ENCODE data around the gene NDUFV1.
"Not testable (repeated sequence)": the region's sequence is repeated elsewhere in the genome, so short reads cannot be mapped to it uniquely, and the experiment has no call there.

Gene NDUFV1

GRCh38 chr11:67606492-67607295 lies at the start of gene NDUFV1:
TSS of gene NDUFV1 (plus strand) at chr11:67606936. CDS start at chr11:67607005, 69 bp downstream.
- Histone ChIP-seq H3K36me3 (ENCODE audit: control insufficient read depth in 2 of 2, insufficient read depth in 2 of 2, low read length in 2 of 2) (peaks cover 13 to 22% of the 10 kb centered on the region in 2 donors), H3K9ac (ENCODE audit: low read length in 2 of 2) (peak within 1 kb of the TSS; percentile 94 to 99), H3K4me3 (ENCODE audit: low read length in 2 of 2) (peak within 1 kb of the TSS; percentile 94 to 97), H3K9me3 (ENCODE audit: control insufficient read depth in 2 of 2, low read length in 2 of 2) (no peaks in the 10 kb centered on the region), H3K4me1 (ENCODE audit: control insufficient read depth, insufficient read depth, low read length) (peaks cover 15% of the 10 kb centered on the region), H3K27me3 (ENCODE audit: control insufficient read depth in 1 of 2, insufficient read depth in 2 of 2, low read length in 2 of 2) (no peaks in the 10 kb centered on the region), H3K27ac (ENCODE audit: low read length) (peak within 1 kb of the TSS; percentile 69)

GRCh38 chr11:67558084-67558772 lies 48.5 kb upstream of the NDUFV1 start:
- no peak overlapping the region for H3K4me3 ChIP-seq (ENCODE audit: low read length in 2 of 2)
- H3K4me1 ChIP-seq (ENCODE audit: control insufficient read depth, insufficient read depth, low read length): no peaks in the 10 kb centered on the region
- H3K36me3 ChIP-seq (ENCODE audit: control insufficient read depth in 2 of 2, insufficient read depth in 2 of 2, low read length in 2 of 2): no peaks in the 10 kb centered on the region
- no peak overlapping the region for H3K9ac ChIP-seq (ENCODE audit: low read length in 2 of 2)
- H3K9me3 ChIP-seq (ENCODE audit: control insufficient read depth in 2 of 2, low read length in 2 of 2): no peaks in the 10 kb centered on the region
- H3K27me3 ChIP-seq (ENCODE audit: control insufficient read depth in 1 of 2, insufficient read depth in 2 of 2, low read length in 2 of 2): peaks cover 0 to 8% of the 10 kb centered on the region in 2 donors
- no peak overlapping the region for H3K27ac ChIP-seq (ENCODE audit: low read length)

DNA sequence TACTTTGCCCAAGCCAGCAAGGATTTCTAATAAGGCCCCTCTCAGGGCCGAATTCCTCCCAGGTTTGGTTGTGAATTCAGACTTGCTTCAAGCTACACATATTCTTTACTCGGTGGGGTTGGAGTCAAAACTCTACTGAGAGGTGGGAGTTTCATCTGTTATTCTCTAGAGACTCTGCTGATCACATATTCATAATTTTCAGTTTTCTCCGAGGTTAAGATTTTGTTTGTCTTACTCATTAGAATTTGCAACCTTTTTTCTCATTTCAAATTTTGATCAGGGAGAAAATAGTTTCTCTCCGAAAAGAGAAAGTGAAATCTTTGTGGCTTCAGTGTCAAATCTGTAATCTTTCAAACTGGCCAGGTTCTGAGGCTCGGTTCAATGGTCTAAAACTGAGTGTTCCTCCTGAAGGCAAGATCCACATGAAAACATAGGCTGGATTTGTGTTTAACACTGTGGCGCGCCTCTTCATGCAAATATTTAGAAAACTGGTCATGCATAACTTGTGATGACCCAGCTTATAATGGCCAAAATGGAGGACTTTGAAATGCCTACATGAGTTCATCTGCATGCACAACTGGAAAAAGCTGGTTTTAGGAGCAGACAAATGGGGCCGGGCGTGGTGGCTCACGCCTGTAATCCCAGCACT lies 44.6 kb upstream of the NDUFV1 start:
- Histone ChIP-seq H3K9ac (ENCODE audit: low read length in 2 of 2) (no peak overlapping the region), H3K4me3 (ENCODE audit: low read length in 2 of 2) (no peak overlapping the region), H3K27ac (ENCODE audit: low read length) (no peak overlapping the region), H3K4me1 (ENCODE audit: control insufficient read depth, insufficient read depth, low read length) (no peaks in the 10 kb centered on the region), H3K9me3 (ENCODE audit: control insufficient read depth in 2 of 2, low read length in 2 of 2) (no peaks in the 10 kb centered on the region), H3K36me3 (ENCODE audit: control insufficient read depth in 2 of 2, insufficient read depth in 2 of 2, low read length in 2 of 2) (no peaks in the 10 kb centered on the region), H3K27me3 (ENCODE audit: control insufficient read depth in 1 of 2, insufficient read depth in 2 of 2, low read length in 2 of 2) (peaks cover 0 to 8% of the 10 kb centered on the region in 2 donors)

- Histone ChIP-seq H3K27ac (ENCODE audit: low read length) (no peak overlapping the region), H3K4me1 (ENCODE audit: control insufficient read depth, insufficient read depth, low read length) (no peaks in the 10 kb centered on the region), H3K36me3 (ENCODE audit: control insufficient read depth in 2 of 2, insufficient read depth in 2 of 2, low read length in 2 of 2) (no peaks in the 10 kb centered on the region), H3K9ac (ENCODE audit: low read length in 2 of 2) (no peak overlapping the region), H3K9me3 (ENCODE audit: control insufficient read depth in 2 of 2, low read length in 2 of 2) (no peaks in the 10 kb centered on the region), H3K4me3 (ENCODE audit: low read length in 2 of 2) (no peak overlapping the region), H3K27me3 (ENCODE audit: control insufficient read depth in 1 of 2, insufficient read depth in 2 of 2, low read length in 2 of 2) (peaks cover 0 to 7% of the 10 kb centered on the region in 2 donors)
Measured at GRCh38 chr11:67562963-67563704, 43.6 kb upstream of the NDUFV1 start.

GRCh38 chr11:67563705-67564114 lies 43.0 kb upstream of the NDUFV1 start:
- H3K27ac ChIP-seq (ENCODE audit: low read length); H3K4me3 ChIP-seq (ENCODE audit: low read length in 2 of 2); H3K9me3 ChIP-seq (ENCODE audit: control insufficient read depth in 2 of 2, low read length in 2 of 2); H3K27me3 ChIP-seq (ENCODE audit: control insufficient read depth in 1 of 2, insufficient read depth in 2 of 2, low read length in 2 of 2); H3K9ac ChIP-seq (ENCODE audit: low read length in 2 of 2); H3K4me1 ChIP-seq (ENCODE audit: control insufficient read depth, insufficient read depth, low read length); H3K36me3 ChIP-seq (ENCODE audit: control insufficient read depth in 2 of 2, insufficient read depth in 2 of 2, low read length in 2 of 2): not testable (repeated sequence)

DNA sequence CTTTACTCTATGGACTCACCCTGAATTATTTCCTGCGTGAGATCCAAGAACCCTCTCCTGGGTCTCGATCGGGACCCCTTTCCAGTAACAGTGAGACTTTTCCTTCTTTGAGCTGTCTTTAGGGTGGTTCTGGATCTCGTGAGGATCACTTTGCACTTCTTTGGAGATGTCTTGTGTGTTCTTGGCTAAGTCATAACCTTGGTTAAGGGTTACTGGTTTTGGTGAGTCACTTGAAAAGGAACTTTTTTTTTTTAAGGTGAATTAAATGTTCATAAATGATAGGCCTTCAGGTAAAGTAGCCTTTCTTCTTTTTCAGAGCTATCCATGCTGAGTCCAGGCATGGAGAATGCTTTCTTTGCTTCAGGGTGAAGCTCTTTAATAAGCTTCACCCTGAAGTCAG lies 42.5 kb upstream of the NDUFV1 start:
- H3K9ac ChIP-seq (ENCODE audit: low read length in 2 of 2): no peak overlapping the region
- no peak overlapping the region for H3K4me3 ChIP-seq (ENCODE audit: low read length in 2 of 2)
- H3K4me1 ChIP-seq (ENCODE audit: control insufficient read depth, insufficient read depth, low read length): no peaks in the 10 kb centered on the region
- H3K27ac ChIP-seq (ENCODE audit: low read length): no peak overlapping the region
- H3K36me3 ChIP-seq (ENCODE audit: control insufficient read depth in 2 of 2, insufficient read depth in 2 of 2, low read length in 2 of 2): no peaks in the 10 kb centered on the region
- H3K27me3 ChIP-seq (ENCODE audit: control insufficient read depth in 1 of 2, insufficient read depth in 2 of 2, low read length in 2 of 2): peaks cover 0 to 2% of the 10 kb centered on the region in 2 donors
- H3K9me3 ChIP-seq (ENCODE audit: control insufficient read depth in 2 of 2, low read length in 2 of 2): no peaks in the 10 kb centered on the region

GRCh38 chr11:67571443-67571842 lies 35.3 kb upstream of the NDUFV1 start:
- H3K27me3 ChIP-seq (ENCODE audit: control insufficient read depth in 1 of 2, insufficient read depth in 2 of 2, low read length in 2 of 2): peaks cover 3 to 4% of the 10 kb centered on the region in 2 donors
- no peak overlapping the region for H3K4me3 ChIP-seq (ENCODE audit: low read length in 2 of 2)
- H3K36me3 ChIP-seq (ENCODE audit: control insufficient read depth in 2 of 2, insufficient read depth in 2 of 2, low read length in 2 of 2): no peaks in the 10 kb centered on the region
- no peaks in the 10 kb centered on the region for H3K4me1 ChIP-seq (ENCODE audit: control insufficient read depth, insufficient read depth, low read length)
- H3K27ac ChIP-seq (ENCODE audit: low read length): no peak overlapping the region
- no peak overlapping the region for H3K9ac ChIP-seq (ENCODE audit: low read length in 2 of 2)
- H3K9me3 ChIP-seq (ENCODE audit: control insufficient read depth in 2 of 2, low read length in 2 of 2): no peaks in the 10 kb centered on the region

DNA sequence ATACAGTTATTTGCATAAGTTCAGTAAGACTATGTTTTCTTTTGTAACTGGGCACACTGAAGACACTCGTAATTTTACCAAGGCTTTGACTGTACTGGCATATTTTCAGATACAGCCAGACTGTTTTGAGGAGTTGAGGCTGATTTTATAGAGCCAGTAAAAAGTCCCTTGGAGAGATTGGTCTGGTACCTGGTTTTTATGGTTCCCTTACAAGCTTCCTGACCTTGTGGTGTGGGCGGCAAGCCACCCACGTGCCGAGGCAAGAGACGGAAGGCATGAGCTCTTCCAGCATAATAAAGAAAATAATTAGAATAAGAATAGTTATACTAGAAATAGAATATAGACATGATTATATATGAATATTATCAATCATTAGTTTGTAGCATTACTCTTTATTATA lies 34.4 kb upstream of the NDUFV1 start:
- Histone ChIP-seq H3K4me1 (ENCODE audit: control insufficient read depth, insufficient read depth, low read length) (no peaks in the 10 kb centered on the region), H3K27me3 (ENCODE audit: control insufficient read depth in 1 of 2, insufficient read depth in 2 of 2, low read length in 2 of 2) (peaks cover 6 to 9% of the 10 kb centered on the region in 2 donors), H3K9ac (ENCODE audit: low read length in 2 of 2) (no peak overlapping the region), H3K27ac (ENCODE audit: low read length) (no peak overlapping the region), H3K4me3 (ENCODE audit: low read length in 2 of 2) (no peak overlapping the region), H3K9me3 (ENCODE audit: control insufficient read depth in 2 of 2, low read length in 2 of 2) (no peaks in the 10 kb centered on the region), H3K36me3 (ENCODE audit: control insufficient read depth in 2 of 2, insufficient read depth in 2 of 2, low read length in 2 of 2) (no peaks in the 10 kb centered on the region)

DNA sequence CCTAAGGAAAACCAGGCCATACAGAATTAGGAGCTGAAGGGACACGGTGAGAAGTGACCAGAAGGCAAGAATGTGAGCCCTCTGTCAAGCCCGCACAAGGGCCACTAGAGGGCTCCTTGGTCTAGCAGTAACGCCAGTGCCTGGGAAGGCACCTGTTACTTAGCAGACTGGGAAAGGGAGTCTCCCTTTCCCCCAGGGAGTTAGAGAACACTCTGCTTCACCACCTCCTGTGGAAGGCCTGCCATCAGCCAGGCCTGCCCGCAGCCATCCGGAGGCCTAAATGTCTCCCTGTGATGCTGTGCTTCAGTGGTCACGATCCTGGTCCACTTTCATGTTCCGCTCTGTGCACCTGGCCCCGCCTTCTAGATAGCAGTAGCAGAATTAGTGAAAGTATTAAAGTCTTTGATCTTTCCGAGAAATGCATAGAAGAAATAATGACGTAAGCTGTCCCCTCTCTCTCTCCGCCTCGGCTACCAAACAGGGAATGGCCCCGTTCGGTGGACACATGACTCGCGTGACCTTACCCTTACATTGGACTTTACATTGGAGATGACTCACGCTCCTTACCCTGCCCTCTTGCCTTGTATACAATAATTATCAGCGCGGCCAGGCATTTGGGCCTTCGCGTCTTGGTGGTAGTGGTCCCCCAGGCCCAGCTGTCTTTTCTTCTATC lies 33.9 kb upstream of the NDUFV1 start:
- peaks cover 6 to 9% of the 10 kb centered on the region in 2 donors for H3K27me3 ChIP-seq (ENCODE audit: control insufficient read depth in 1 of 2, insufficient read depth in 2 of 2, low read length in 2 of 2)
- H3K9ac ChIP-seq (ENCODE audit: low read length in 2 of 2): no peak overlapping the region
- no peak overlapping the region for H3K27ac ChIP-seq (ENCODE audit: low read length)
- no peaks in the 10 kb centered on the region for H3K9me3 ChIP-seq (ENCODE audit: control insufficient read depth in 2 of 2, low read length in 2 of 2)
- no peaks in the 10 kb centered on the region for H3K4me1 ChIP-seq (ENCODE audit: control insufficient read depth, insufficient read depth, low read length)
- H3K4me3 ChIP-seq (ENCODE audit: low read length in 2 of 2): no peak overlapping the region
- H3K36me3 ChIP-seq (ENCODE audit: control insufficient read depth in 2 of 2, insufficient read depth in 2 of 2, low read length in 2 of 2): no peaks in the 10 kb centered on the region

DNA sequence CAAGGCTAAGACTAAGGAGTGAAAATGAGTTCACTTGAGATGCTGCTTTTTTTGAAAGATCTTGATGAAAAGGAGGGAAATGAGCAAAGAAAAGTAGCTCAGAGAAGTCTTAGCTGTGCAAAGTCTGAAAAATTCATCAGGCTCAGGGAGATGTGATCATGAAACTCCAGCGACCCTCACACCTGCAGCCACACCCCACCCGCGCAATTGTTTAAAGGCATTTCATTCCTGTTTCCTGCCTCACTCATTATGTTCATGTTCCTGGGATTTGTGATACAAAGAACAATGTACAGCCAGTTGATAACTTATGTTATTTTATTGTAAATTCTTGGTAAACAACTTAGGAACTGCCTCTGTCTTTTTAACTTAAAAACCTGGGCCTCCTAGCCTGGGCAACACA lies 31.8 kb upstream of the NDUFV1 start:
- Histone ChIP-seq H3K27me3 (ENCODE audit: control insufficient read depth in 1 of 2, insufficient read depth in 2 of 2, low read length in 2 of 2) (peaks cover 6 to 13% of the 10 kb centered on the region in 2 donors), H3K36me3 (ENCODE audit: control insufficient read depth in 2 of 2, insufficient read depth in 2 of 2, low read length in 2 of 2) (no peaks in the 10 kb centered on the region), H3K27ac (ENCODE audit: low read length) (no peak overlapping the region), H3K4me3 (ENCODE audit: low read length in 2 of 2) (no peak overlapping the region), H3K4me1 (ENCODE audit: control insufficient read depth, insufficient read depth, low read length) (no peaks in the 10 kb centered on the region), H3K9me3 (ENCODE audit: control insufficient read depth in 2 of 2, low read length in 2 of 2) (no peaks in the 10 kb centered on the region), H3K9ac (ENCODE audit: low read length in 2 of 2) (no peak overlapping the region)

All from stomach smooth muscle (tissue), 2 donors.